Measurements from ENCODE around the gene MYF5. TPM values are rescaled to one million over a fixed set of nuclear protein-coding genes. Genes with fewer than 3 reads are reported as not detected.

MYF5 gene
- total RNA-seq, 1 donor from 2014 or later, result not detected

DNA sequence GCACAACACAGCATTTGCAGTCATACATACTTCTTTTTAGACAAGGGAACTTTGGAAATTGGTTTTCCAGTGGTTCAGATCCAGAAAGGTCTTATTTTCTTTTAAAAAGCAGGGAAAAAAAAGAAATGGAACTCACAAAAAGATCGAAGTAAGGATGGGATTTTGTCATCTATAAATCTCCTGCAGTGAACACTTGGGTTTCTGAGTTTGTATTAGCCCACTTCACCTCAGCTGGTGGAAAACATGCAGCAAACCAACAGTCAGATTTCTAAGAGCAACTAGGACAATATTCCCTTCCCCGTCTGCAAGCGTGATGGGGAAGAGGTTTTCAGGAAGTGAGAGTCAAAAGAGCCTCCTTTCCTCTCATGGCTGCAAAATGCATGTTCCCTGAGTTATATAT is 4.6 kb downstream of the MYF5 start:
- no peak for DNase-seq (ENCODE audit: low spot score in 2 of 2)
- Histone ChIP-seq H3K4me3 (no peak overlapping the region), H3K4me1 (no peaks in the 10 kb centered on the region), H3K27ac (no peak overlapping the region), H3K36me3 (no peaks in the 10 kb centered on the region), H3K9me3 (no peaks in the 10 kb centered on the region), H3K27me3 (no peaks in the 10 kb centered on the region)
- intact Hi-C loops (cut with DNase I), result no loop called here
- TF ChIP-seq CTCF (IDR thresholded peaks at IDR 0.05), result no peak

GRCh38 chr12:80745851-80746505 is 29.3 kb downstream of the MYF5 start:
- no peaks in the 10 kb centered on the region for H3K36me3 ChIP-seq
- H3K9me3 ChIP-seq, result no peaks in the 10 kb centered on the region
- intact Hi-C loops (cut with DNase I), result no loop called here
- H3K27ac ChIP-seq, result no peak overlapping the region
- no peaks in the 10 kb centered on the region for H3K27me3 ChIP-seq
- no peaks in the 10 kb centered on the region for H3K4me1 ChIP-seq
- DNase-seq (ENCODE audit: low spot score in 2 of 2), result no peak
- H3K4me3 ChIP-seq, result no peak overlapping the region
- no peak for TF ChIP-seq CTCF (IDR thresholded peaks at IDR 0.05)

GRCh38 chr12:80747800-80748199 is 31.1 kb downstream of the MYF5 start:
- no peak for DNase-seq (ENCODE audit: low spot score in 2 of 2)
- H3K4me3 ChIP-seq, result no peak overlapping the region
- no peak overlapping the region for H3K27ac ChIP-seq
- H3K9me3 ChIP-seq, result no peaks in the 10 kb centered on the region
- TF ChIP-seq CTCF (IDR thresholded peaks at IDR 0.05), result no peak
- H3K36me3 ChIP-seq, result no peaks in the 10 kb centered on the region
- intact Hi-C loops (cut with DNase I), result no loop called here
- H3K27me3 ChIP-seq, result no peaks in the 10 kb centered on the region
- H3K4me1 ChIP-seq, result no peaks in the 10 kb centered on the region

DNA sequence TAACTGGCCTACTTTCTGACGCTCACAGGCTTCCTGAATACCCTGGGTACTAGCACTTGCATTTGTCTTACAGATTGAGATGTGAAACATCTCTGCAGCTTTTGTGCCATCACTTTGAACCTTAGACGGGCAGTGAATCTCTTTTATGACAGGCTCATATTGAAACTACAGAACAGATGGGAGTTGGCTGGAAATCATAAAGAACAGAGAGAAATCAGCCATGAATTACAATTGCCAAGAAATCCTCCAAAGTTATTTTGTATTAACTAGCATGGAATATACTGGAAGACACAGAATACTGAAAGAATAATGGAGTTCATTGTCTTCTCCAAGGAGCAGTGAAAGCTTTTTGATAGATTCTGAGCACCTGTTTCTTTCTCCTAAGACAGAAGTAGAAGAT is 32.7 kb downstream of the MYF5 start:
- H3K27me3 ChIP-seq, result no peaks in the 10 kb centered on the region
- no peaks in the 10 kb centered on the region for H3K36me3 ChIP-seq
- no peaks in the 10 kb centered on the region for H3K9me3 ChIP-seq
- no peak overlapping the region for H3K4me3 ChIP-seq
- intact Hi-C loops (cut with DNase I), result no loop called here
- TF ChIP-seq CTCF (IDR thresholded peaks at IDR 0.05), result no peak
- no peak for DNase-seq (ENCODE audit: low spot score in 2 of 2)
- no peak overlapping the region for H3K27ac ChIP-seq
- H3K4me1 ChIP-seq, result no peaks in the 10 kb centered on the region

DNA sequence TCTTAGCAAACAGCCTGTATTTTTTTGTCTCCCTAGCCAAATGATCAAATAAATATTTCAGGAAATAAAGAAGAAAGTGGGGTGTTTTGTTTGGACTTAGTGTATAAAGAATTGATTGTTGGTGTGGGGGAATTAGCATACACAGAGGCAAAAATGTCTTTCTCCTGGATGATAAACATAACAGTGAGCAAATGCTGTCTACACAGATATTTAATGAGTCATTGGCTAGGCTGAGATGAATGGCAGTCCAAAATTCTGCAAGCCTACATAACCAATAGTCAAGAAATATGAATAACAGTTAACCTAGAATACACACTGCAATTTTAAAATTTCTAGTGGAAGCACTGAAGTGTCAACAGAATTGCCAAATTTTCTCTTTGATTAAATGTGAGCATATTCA is 35.8 kb downstream of the MYF5 start:
- H3K27ac ChIP-seq, result no peak overlapping the region
- DNase-seq (ENCODE audit: low spot score in 2 of 2), result no peak
- no peak overlapping the region for H3K4me3 ChIP-seq
- no peaks in the 10 kb centered on the region for H3K4me1 ChIP-seq
- H3K9me3 ChIP-seq, result no peaks in the 10 kb centered on the region
- no peaks in the 10 kb centered on the region for H3K27me3 ChIP-seq
- intact Hi-C loops (cut with DNase I), result no loop called here
- no peaks in the 10 kb centered on the region for H3K36me3 ChIP-seq
- no peak for TF ChIP-seq CTCF (IDR thresholded peaks at IDR 0.05)

DNA sequence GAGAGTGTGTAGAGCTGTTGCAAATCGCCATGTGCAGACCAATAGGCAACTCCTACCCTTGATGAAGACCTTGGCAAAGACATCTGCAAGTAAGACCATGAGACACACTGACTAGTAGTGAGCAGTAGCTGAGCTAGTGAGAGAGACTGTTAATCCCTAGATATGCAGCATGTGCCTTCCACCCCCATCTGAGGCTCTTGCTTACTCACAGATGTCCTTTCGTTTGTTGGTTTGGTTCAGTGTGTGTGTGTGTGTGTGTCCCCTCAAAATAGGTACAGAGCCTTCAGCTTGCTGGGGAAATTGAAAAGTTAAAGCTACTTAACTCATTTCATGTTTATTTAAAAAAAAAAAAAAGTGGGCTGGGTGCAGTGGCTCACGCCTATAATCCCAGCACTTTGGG is 37.6 kb downstream of the MYF5 start:
- Histone ChIP-seq H3K27ac (no peak overlapping the region), H3K4me1 (no peaks in the 10 kb centered on the region), H3K27me3 (no peaks in the 10 kb centered on the region), H3K9me3 (no peaks in the 10 kb centered on the region), H3K36me3 (no peaks in the 10 kb centered on the region), H3K4me3 (no peak overlapping the region)
- TF ChIP-seq CTCF (IDR thresholded peaks at IDR 0.05), result no peak
- intact Hi-C loops (cut with DNase I), result no loop called here
- no peak for DNase-seq (ENCODE audit: low spot score in 2 of 2)

All from ascending aorta (tissue), 2 donors.